MM.1S (cell line): ENCODE results near the gene SLC25A26.

Source experiments
- DNase-seq: peaks from one replicate; pipeline ENCODE4 v3.0.0-alpha.2; 2015
- H2AFZ ChIP-seq: fragments of 300-600 bp; sonication (generic); 2 replicates; pipeline ENCODE4 v1.6.0; 2016; ENCODE audit warnings: antibody characterized with exemption, low read length
- H3F3A ChIP-seq: fragments of 300-600 bp; sonication (generic); 2 replicates; pipeline ENCODE4 v1.6.1; 2016; ENCODE audit warnings: mild to moderate bottlenecking, antibody characterized with exemption, low read length, moderate library complexity, mixed read lengths; ENCODE audit not compliant: insufficient read depth
- H3K27ac ChIP-seq: fragments of 300-600 bp; sonication (generic); 2 replicates; pipeline ENCODE4 v1.5.1; 2016; ENCODE audit warnings: mild to moderate bottlenecking, low read length
- H3K27me3 ChIP-seq: fragments of 300-600 bp; sonication (generic); replicated peaks from 2 replicates; pipeline ENCODE4 v1.6.0; 2016; ENCODE audit warnings: low read length; ENCODE audit not compliant: insufficient read depth
- H3K36me3 ChIP-seq: fragments of 300-600 bp; sonication (generic); replicated peaks from 2 replicates; pipeline ENCODE4 v1.6.1; 2016; ENCODE audit warnings: mild to moderate bottlenecking, low read length, mixed read lengths; ENCODE audit not compliant: insufficient read depth
- H3K4me1 ChIP-seq: fragments of 300-600 bp; sonication (generic); 2 replicates; pipeline ENCODE4 v1.6.1; 2016; ENCODE audit warnings: low read length, mixed read lengths
- H3K4me2 ChIP-seq: fragments of 300-600 bp; sonication (generic); 2 replicates; pipeline ENCODE4 v1.6.0; 2016; ENCODE audit warnings: low read depth, low read length
- H3K4me3 ChIP-seq: fragments of 300-600 bp; sonication (generic); 2 replicates; pipeline ENCODE4 v1.5.1; 2016; ENCODE audit warnings: low read length, mixed read lengths
- H3K79me2 ChIP-seq: fragments of 300-600 bp; sonication (generic); 2 replicates; pipeline ENCODE4 v1.6.1; 2016; ENCODE audit warnings: mixed run types, low read length, mixed read lengths
- H3K9ac ChIP-seq: fragments of 300-600 bp; sonication (generic); 2 replicates; pipeline ENCODE4 v1.6.1; 2016; ENCODE audit warnings: low read length, mixed read lengths
- H3K9me2 ChIP-seq: fragments of 300-600 bp; sonication (generic); replicated peaks from 2 replicates; pipeline ENCODE4 v1.6.1; 2016; ENCODE audit warnings: mild to moderate bottlenecking, low read length, mixed read lengths; ENCODE audit not compliant: insufficient read depth
- H3K9me3 ChIP-seq: fragments of 300-600 bp; sonication (generic); replicated peaks from 2 replicates; pipeline ENCODE4 v1.6.1; 2016; ENCODE audit warnings: mild to moderate bottlenecking, low read length, mixed read lengths; ENCODE audit not compliant: insufficient read depth
- H4K20me1 ChIP-seq: fragments of 300-600 bp; sonication (generic); 2 replicates; pipeline ENCODE4 v1.6.1; 2016; ENCODE audit warnings: mild to moderate bottlenecking, low read length, moderate library complexity, mixed read lengths; ENCODE audit not compliant: insufficient read depth
- CTCF ChIP-seq: fragments of 300-600 bp; sonication (generic); IDR thresholded peaks from 2 replicates; pipeline ENCODE4 v1.5.1; 2016; ENCODE audit warnings: antibody characterized with exemption, low read length, mixed read lengths
- EZH2 ChIP-seq: fragments of 300-600 bp; sonication (generic); optimal IDR thresholded peaks from 2 replicates; pipeline ENCODE3; 2017; ENCODE audit warnings: low read depth, mild to moderate bottlenecking, antibody characterized with exemption, low read length, mixed read lengths
- EZH2phosphoT487 ChIP-seq: fragments of 300-600 bp; sonication (generic); IDR thresholded peaks from 2 replicates; pipeline ENCODE4 v1.6.1; 2018; ENCODE audit warnings: antibody characterized with exemption, low read length

The SLC25A26 gene

DNA sequence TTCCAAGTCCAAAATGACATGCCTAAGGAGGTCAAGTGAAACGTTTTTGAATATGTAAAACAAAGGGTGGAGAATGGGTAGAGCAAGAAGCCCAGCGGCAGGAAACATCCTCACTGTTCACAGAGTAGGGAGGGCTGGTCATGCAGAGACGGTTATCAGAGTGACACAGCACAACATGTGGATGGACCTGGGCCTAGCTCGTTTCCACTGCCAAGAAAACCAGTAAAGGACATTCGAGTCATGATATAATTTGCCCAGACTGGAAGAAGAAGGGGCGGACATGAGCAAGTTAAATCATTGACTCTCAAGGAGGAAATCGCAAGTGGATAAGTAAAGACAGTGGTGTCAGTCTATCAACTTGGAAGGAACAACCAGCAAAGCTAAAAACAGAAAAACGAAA lies 190.7 kb downstream of the SLC25A26 start:
- H3K36me3 ChIP-seq, result no peaks in the 10 kb centered on the region

GRCh38 chr3:66411961-66412887 lies 191.4 kb downstream of the SLC25A26 start:
- no peaks in the 10 kb centered on the region for H3K9me3 ChIP-seq
- no peak overlapping the region for H3K27ac ChIP-seq
- H3K36me3 ChIP-seq, result no peaks in the 10 kb centered on the region
- no peak overlapping the region for H3K9ac ChIP-seq
- no peaks in the 10 kb centered on the region for H3K4me1 ChIP-seq
- no peaks in the 10 kb centered on the region for H3K9me2 ChIP-seq
- no peak overlapping the region for H3K4me2 ChIP-seq
- H3F3A ChIP-seq, result no peaks in the 10 kb centered on the region
- peaks cover 15% of the 10 kb centered on the region for H3K79me2 ChIP-seq
- no peaks in the 10 kb centered on the region for H4K20me1 ChIP-seq
- TF ChIP-seq EZH2 (no peak), CTCF (no peak)
- no peak overlapping the region for H3K4me3 ChIP-seq
- DNase-seq, result no peak
- no peaks in the 10 kb centered on the region for H3K27me3 ChIP-seq
- H2AFZ ChIP-seq, result no peak overlapping the region

More for the DNA sequence above, 190.7 kb downstream of the SLC25A26 start:
- TF ChIP-seq CTCF (no peak), EZH2 (no peak), EZH2phosphoT487 (no peak)
- H3K9me3 ChIP-seq, result no peaks in the 10 kb centered on the region
- no peaks in the 10 kb centered on the region for H3K27me3 ChIP-seq
- no peak overlapping the region for H2AFZ ChIP-seq
- no peak for DNase-seq
- H3K4me1 ChIP-seq, result no peaks in the 10 kb centered on the region
- no peak overlapping the region for H3K9ac ChIP-seq
- H3F3A ChIP-seq, result no peaks in the 10 kb centered on the region
- no peak overlapping the region for H3K4me2 ChIP-seq
- peaks cover 12% of the 10 kb centered on the region; the same call in 1 of the 2 replicates for H3K79me2 ChIP-seq
- H3K27ac ChIP-seq, result no peak overlapping the region
- H3K4me3 ChIP-seq, result no peak overlapping the region
- no peaks in the 10 kb centered on the region for H3K9me2 ChIP-seq
- no peaks in the 10 kb centered on the region for H4K20me1 ChIP-seq

- H3K9ac ChIP-seq, result no peak overlapping the region
- no peaks in the 10 kb centered on the region for H3K27me3 ChIP-seq
- no peak for DNase-seq
- TF ChIP-seq EZH2phosphoT487, result no peak
- no peak for TF ChIP-seq CTCF
- TF ChIP-seq EZH2, result no peak
- H3K36me3 ChIP-seq, result no peaks in the 10 kb centered on the region
- no peak overlapping the region for H3K27ac ChIP-seq
- no peak overlapping the region for H3K4me2 ChIP-seq
- no peaks in the 10 kb centered on the region for H3K4me1 ChIP-seq
- no peaks in the 10 kb centered on the region for H3K9me2 ChIP-seq
- no peaks in the 10 kb centered on the region for H3F3A ChIP-seq
- no peak overlapping the region for H3K4me3 ChIP-seq
- no peaks in the 10 kb centered on the region for H3K9me3 ChIP-seq
- H2AFZ ChIP-seq, result no peak overlapping the region
- no peaks in the 10 kb centered on the region for H4K20me1 ChIP-seq
- peaks cover 21% of the 10 kb centered on the region for H3K79me2 ChIP-seq
These were observed 192.4 kb downstream of the SLC25A26 start for GRCh38 chr3:66413151-66413751.
